A549 (cell line): ENCODE results near the gene ARFRP1.

Experiments
- KDM1A ChIP-seq: fragments of 200-600 bp; sonication (generic); IDR thresholded peaks from 2 replicates; pipeline ENCODE4 v1.6.1; 2016; ENCODE audit warnings: low read depth, mild to moderate bottlenecking
- KDM5A ChIP-seq: fragments of 200-600 bp; sonication (generic); IDR thresholded peaks from 2 replicates; pipeline ENCODE4 v1.6.1; 2016; ENCODE audit warnings: antibody characterized with exemption, mild to moderate bottlenecking
- POLR2A ChIP-seq: IDR thresholded peaks from 2 replicates; pipeline ENCODE4 v1.6.1; 2012; ENCODE audit warnings: mild to moderate bottlenecking, low read length
- REST ChIP-seq: fragments of 200-600 bp; sonication (generic); IDR thresholded peaks from 2 replicates; pipeline ENCODE4 v1.6.1; 2016; ENCODE audit warnings: antibody characterized with exemption, mild to moderate bottlenecking, moderate library complexity
- USF2 ChIP-seq: fragments of 450-650 bp; IDR thresholded peaks from 2 replicates; pipeline ENCODE4 v1.6.1; 2014; ENCODE audit warnings: antibody characterized with exemption
- TF ChIP-seq, protein P1 (sequence below): IDR thresholded peaks from 2 replicates; pipeline ENCODE4 v1.6.1; 2012

DNA sequence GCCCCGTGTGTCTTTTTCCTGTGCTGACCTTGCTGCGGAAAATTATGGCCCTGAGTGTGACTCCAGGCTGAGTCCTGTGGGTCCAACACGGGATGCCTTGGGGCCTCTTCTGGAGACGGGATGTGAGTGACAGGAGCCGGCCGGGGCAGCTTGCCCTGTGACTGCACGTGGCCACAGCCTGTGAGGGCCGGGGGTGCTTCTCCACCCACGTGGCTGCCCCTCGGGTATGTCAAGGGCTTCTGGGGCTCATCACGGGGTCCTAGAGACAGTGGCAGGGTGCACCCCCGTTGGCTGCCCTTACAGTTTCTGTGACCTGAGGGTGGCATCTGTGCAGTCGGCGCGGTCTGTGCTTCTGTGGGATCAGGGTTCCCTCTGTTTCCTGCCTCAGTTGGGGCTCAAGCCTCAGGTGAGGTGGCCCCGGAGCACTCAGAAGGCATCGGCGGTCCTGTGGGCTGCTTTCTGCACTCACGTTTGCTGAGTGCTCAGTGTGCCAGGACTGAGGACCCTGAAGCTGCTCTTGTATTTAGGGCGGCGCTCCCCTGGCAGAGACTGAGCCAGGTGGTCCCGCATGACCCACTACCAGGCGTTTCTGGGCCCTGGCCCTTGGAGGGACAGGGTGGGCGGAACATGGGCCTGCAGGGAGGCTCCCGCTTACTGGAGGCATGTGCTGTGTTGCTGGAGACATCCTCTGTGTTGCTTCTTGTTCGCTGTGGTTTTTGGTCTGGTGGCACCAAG lies 44.3 kb downstream of the ARFRP1 start:
- TF ChIP-seq USF2, result no peak
- TF ChIP-seq, protein P1, sequence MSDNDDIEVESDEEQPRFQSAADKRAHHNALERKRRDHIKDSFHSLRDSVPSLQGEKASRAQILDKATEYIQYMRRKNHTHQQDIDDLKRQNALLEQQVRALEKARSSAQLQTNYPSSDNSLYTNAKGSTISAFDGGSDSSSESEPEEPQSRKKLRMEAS, result no peak
- TF ChIP-seq KDM1A, result no peak
- TF ChIP-seq KDM5A, result no peak
- no peak for TF ChIP-seq POLR2A
- TF ChIP-seq REST, result no peak
